Measurements from ENCODE around the gene KIAA1671. TPM values are rescaled to one million over a fixed set of nuclear protein-coding genes. Genes with fewer than 3 reads are reported as not detected.

KIAA1671 gene
- total RNA-seq, 6 experiments from 2014 or later = 1.3 to 5.0 (median 1.6) TPM

DNA sequence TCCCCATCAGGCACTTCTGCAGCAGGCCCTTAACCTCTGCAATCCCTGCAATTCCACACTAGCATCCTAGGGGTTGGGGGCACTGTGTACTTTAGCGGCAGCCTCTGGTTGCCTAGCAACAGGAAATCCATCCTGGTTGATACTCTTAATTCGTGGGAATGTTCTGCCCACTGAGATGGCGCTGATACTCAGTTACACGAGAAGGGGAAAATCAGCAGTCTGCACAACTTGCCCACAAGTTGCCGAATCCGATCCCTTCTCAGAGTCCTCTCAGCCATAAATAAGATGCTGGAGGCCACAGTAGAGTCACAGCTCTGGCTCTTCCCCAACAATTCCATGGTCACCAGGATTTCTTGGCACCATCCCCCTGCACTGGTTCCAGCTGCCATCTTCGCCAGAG, 189.6 kb downstream of the KIAA1671 start:
- H3K9me3 Mint-ChIP-seq = peaks cover 33% of the 10 kb centered on the region
- no peak overlapping the region for H3K27ac Mint-ChIP-seq
- DNase-seq = no peak
- no peak overlapping the region for H3K4me3 Mint-ChIP-seq
- TF ChIP-seq, protein P1, sequence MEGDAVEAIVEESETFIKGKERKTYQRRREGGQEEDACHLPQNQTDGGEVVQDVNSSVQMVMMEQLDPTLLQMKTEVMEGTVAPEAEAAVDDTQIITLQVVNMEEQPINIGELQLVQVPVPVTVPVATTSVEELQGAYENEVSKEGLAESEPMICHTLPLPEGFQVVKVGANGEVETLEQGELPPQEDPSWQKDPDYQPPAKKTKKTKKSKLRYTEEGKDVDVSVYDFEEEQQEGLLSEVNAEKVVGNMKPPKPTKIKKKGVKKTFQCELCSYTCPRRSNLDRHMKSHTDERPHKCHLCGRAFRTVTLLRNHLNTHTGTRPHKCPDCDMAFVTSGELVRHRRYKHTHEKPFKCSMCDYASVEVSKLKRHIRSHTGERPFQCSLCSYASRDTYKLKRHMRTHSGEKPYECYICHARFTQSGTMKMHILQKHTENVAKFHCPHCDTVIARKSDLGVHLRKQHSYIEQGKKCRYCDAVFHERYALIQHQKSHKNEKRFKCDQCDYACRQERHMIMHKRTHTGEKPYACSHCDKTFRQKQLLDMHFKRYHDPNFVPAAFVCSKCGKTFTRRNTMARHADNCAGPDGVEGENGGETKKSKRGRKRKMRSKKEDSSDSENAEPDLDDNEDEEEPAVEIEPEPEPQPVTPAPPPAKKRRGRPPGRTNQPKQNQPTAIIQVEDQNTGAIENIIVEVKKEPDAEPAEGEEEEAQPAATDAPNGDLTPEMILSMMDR (IDR thresholded peaks at IDR 0.05) = no peak
- H3K4me1 Mint-ChIP-seq (ENCODE audit: low read depth) = no peaks in the 10 kb centered on the region
- peaks cover 2% of the 10 kb centered on the region for H3K27me3 Mint-ChIP-seq (ENCODE audit: insufficient read depth)
- H3K36me3 Mint-ChIP-seq (ENCODE audit: low read depth) = no peaks in the 10 kb centered on the region

DNA sequence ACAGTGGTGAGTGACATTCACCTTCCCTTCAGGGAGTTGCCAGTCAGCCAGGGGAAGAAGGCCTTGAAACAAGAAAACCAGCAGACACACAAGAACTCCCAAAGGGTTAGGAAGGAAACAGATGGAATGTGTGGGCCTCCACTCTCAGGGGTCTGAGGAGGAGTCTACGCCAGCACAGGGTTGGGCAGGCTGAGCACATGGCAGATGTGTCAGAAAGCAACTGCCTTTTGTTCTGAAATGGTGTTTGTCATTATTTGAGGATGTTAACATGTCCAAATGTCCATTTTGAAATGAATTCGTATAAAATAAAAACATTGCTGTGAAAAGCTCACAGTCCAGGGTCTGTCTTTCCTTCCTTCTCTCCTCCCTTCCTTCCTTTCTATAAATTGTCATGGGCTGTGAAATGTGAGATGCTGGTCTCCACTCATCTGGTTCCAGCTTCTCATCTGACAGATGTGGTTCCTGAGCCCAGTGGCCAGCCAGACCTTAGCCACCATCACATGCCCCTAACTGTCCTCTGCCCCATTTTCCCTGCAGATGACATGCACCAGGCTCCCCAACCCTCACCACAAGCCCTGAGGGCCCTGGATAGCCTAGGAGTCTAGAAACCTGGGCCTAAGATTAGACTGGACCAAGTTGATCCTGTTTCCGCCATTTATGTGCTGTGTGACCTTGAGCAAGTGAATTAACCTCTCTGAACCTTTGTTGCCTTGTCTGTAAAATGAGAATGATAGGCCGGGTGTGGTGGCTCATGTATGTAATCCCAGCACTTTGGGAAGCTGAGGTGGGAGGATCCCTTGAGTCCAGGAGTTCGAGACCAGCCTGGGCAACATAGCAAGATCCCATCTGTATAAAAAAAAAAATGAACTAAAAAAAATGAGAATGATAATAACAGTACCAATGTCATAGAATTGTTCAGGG, 190.9 kb downstream of the KIAA1671 start:
- TF ChIP-seq, protein P1 (IDR thresholded peaks at IDR 0.05) = no peak
- peaks cover 2% of the 10 kb centered on the region for H3K27me3 Mint-ChIP-seq (ENCODE audit: insufficient read depth)
- H3K36me3 Mint-ChIP-seq (ENCODE audit: low read depth) = no peaks in the 10 kb centered on the region
- no peak for DNase-seq
- no peaks in the 10 kb centered on the region for H3K4me1 Mint-ChIP-seq (ENCODE audit: low read depth)
- H3K27ac Mint-ChIP-seq = no peak overlapping the region
- no peak overlapping the region for H3K4me3 Mint-ChIP-seq
- H3K9me3 Mint-ChIP-seq = peaks cover 25% of the 10 kb centered on the region

DNA sequence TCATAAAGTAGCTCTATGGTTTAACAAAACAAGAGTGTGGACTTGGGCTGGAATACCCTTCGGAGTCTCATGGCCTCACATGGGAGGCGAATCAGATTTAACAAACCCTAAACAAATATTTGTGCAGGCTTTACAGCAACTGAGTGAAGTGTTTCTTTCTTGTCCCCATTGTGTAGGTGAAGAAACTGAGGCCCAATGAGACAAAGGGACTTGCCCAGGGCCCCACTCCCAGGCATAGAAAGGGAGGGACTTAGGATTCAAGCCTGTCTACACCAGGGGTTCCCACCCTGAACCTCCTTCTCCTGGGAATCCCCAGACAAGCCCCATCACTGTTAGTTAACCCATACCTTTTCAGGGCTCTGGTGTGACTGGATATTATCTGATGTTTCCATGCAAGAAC, 192.0 kb downstream of the KIAA1671 start:
- Mint-ChIP-seq H3K4me3 (no peak overlapping the region), H3K4me1 (ENCODE audit: low read depth) (no peaks in the 10 kb centered on the region), H3K27me3 (ENCODE audit: insufficient read depth) (peaks cover 2% of the 10 kb centered on the region), H3K9me3 (peaks cover 20% of the 10 kb centered on the region), H3K36me3 (ENCODE audit: low read depth) (no peaks in the 10 kb centered on the region), H3K27ac (no peak overlapping the region)
- TF ChIP-seq, protein P1 (IDR thresholded peaks at IDR 0.05) = no peak
- DNase-seq = no peak

DNA sequence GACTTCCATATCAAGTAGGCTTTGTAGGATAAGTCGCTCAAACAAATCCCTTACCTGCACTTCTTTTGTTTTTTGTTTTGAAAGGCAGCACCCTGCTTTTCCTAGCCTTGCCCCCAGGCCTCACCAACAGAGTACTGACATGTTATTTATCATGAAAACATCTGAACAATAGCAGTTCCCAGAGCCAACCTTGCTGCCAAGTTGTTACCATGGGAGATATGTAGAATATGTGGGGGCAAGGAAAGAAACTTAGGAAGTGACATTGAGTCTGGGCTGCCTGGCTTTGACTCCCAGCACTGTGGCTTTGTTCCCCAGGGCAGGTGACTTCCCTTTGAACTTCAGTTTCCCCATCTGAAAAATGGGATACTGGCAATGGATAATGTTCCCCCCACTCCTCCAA, 193.8 kb downstream of the KIAA1671 start:
- H3K9me3 Mint-ChIP-seq = peaks cover 23% of the 10 kb centered on the region; the same call in 1 of the 2 replicates
- H3K4me1 Mint-ChIP-seq (ENCODE audit: low read depth) = no peaks in the 10 kb centered on the region
- no peak overlapping the region for H3K4me3 Mint-ChIP-seq
- TF ChIP-seq, protein P1 (IDR thresholded peaks at IDR 0.05) = no peak
- peaks cover 2% of the 10 kb centered on the region for H3K27me3 Mint-ChIP-seq (ENCODE audit: insufficient read depth)
- no peak for DNase-seq
- no peak overlapping the region for H3K27ac Mint-ChIP-seq
- no peaks in the 10 kb centered on the region for H3K36me3 Mint-ChIP-seq (ENCODE audit: low read depth)

DNA sequence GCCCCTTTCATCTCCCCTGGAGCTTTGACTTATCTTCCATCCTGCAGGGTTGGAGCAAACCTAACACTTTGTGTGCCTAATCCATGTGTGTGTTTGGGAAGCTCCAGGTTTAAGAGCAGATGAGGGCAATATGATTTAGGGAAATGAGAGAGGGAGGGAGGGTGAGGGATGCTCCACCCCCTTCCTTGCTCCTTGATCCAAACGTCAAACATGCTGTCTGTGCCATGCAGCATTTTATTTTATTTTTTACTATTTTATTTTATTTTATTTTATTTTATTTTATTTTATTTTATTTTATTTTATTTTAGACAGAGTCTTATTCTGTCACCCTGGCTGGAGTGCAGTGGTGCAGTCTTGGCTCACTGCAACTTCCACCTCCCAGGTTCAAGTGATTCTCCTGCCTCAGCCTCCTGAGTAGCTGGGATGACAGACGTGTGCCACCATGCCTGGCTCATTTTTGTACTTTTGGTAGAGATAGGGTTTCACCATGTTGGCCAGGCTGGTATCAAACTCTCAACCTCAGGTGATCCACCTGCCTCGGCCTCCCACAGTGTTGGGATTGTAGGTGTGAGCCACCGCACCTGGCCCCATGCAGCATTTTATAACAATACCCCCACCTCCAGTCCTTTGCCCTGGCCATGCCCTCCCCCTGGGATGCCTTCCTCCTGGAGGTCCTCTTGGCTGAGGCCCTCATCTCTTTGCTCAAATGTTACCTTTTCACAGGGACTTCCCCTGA, 194.6 kb downstream of the KIAA1671 start:
- Mint-ChIP-seq H3K9me3 (peaks cover 24% of the 10 kb centered on the region; the same call in 1 of the 2 replicates), H3K27me3 (ENCODE audit: insufficient read depth) (peaks cover 2% of the 10 kb centered on the region), H3K4me1 (ENCODE audit: low read depth) (no peaks in the 10 kb centered on the region), H3K36me3 (ENCODE audit: low read depth) (no peaks in the 10 kb centered on the region), H3K4me3 (no peak overlapping the region), H3K27ac (no peak overlapping the region)
- TF ChIP-seq, protein P1 (IDR thresholded peaks at IDR 0.05) = no peak
- DNase-seq = no peak

Measured in HFFc6 (cell line).